Measurements from ENCODE around the gene HNRNPM. TPM values are rescaled to one million over a fixed set of nuclear protein-coding genes. Genes with fewer than 3 reads are reported as not detected.

The HNRNPM gene
- total and polyA plus RNA-seq, 11 donors, result 43.4 to 183 (median 95.3) TPM

GRCh38 chr19:8481616-8482015 lies 36.8 kb downstream of the HNRNPM start:
- intact Hi-C loops (cut with DNase I), result no loop called here
- DNase-seq (no peak), ATAC-seq (no peak)
- Histone ChIP-seq H3K27ac (no peak overlapping the region), H3K4me1 (peaks cover 0 to 64% (median 32%) of the 10 kb centered on the region in 12 donors), H3K36me3 (peaks cover 4 to 92% (median 81%) of the 10 kb centered on the region in 9 donors), H3K27me3 (no peaks in the 10 kb centered on the region), H3K9me3 (no peaks in the 10 kb centered on the region), H3K4me3 (no peak overlapping the region)
- WGBS, 4 donors, result 62 to 69% (median 64%) methylated on average over 6 of the region's 6 CpGs
- TF ChIP-seq CTCF (IDR thresholded peaks at IDR 0.05) (no peak), POLR2A (IDR thresholded peaks at IDR 0.05) (no peak)

GRCh38 chr19:8482696-8483095 lies 37.9 kb downstream of the HNRNPM start:
- intact Hi-C loops (cut with DNase I), result no loop called here
- TF ChIP-seq CTCF (IDR thresholded peaks at IDR 0.05) (no peak), POLR2A (IDR thresholded peaks at IDR 0.05) (no peak)
- H3K9me3 ChIP-seq, result no peaks in the 10 kb centered on the region
- DNase-seq (no peak), ATAC-seq (no peak)
- no peak overlapping the region for H3K27ac ChIP-seq
- 80 to 88% (median 83%) methylated on average over 11 of the region's 11 CpGs for WGBS, 4 donors
- peaks cover 0 to 72% (median 28%) of the 10 kb centered on the region in 12 donors for H3K4me1 ChIP-seq
- H3K27me3 ChIP-seq, result no peaks in the 10 kb centered on the region
- peaks cover 4 to 92% (median 81%) of the 10 kb centered on the region in 9 donors for H3K36me3 ChIP-seq
- H3K4me3 ChIP-seq, result no peak overlapping the region

GRCh38 chr19:8483165-8483564 lies 38.4 kb downstream of the HNRNPM start:
- Histone ChIP-seq H3K27ac (no peak overlapping the region), H3K36me3 (peaks cover 4 to 92% (median 81%) of the 10 kb centered on the region in 9 donors), H3K4me1 (peaks cover 0 to 72% (median 26%) of the 10 kb centered on the region in 12 donors), H3K9me3 (no peaks in the 10 kb centered on the region), H3K4me3 (no peak overlapping the region), H3K27me3 (no peaks in the 10 kb centered on the region)
- intact Hi-C loops (cut with DNase I), result no loop called here
- ATAC-seq (no peak), DNase-seq (no peak)
- TF ChIP-seq POLR2A (IDR thresholded peaks at IDR 0.05), result no peak
- TF ChIP-seq CTCF (IDR thresholded peaks at IDR 0.05), result no peak
- WGBS, 4 donors, result 86 to 92% (median 90%) methylated on average over 8 of the region's 8 CpGs

GRCh38 chr19:8484331-8484894 lies 39.6 kb downstream of the HNRNPM start:
- Histone ChIP-seq H3K27ac (peak overlapping the region in 1 of 12 donors; percentile 65), H3K9me3 (no peaks in the 10 kb centered on the region), H3K4me3 (no peak overlapping the region), H3K4me1 (peaks cover 0 to 71% (median 19%) of the 10 kb centered on the region in 12 donors), H3K27me3 (no peaks in the 10 kb centered on the region), H3K36me3 (peaks cover 4 to 93% (median 82%) of the 10 kb centered on the region in 9 donors)
- DNase-seq, result peak in 4 of 5 donors; percentile 52 to 73 (median 64)
- TF ChIP-seq POLR2A (IDR thresholded peaks at IDR 0.05), result no peak
- TF ChIP-seq CTCF (IDR thresholded peaks at IDR 0.05), result no peak
- peak; percentile 16 to 52 (median 29) for ATAC-seq
- 86 to 90% (median 89%) methylated on average over 18 of the region's 18 CpGs for WGBS, 4 donors
- intact Hi-C loops (cut with DNase I), result no loop called here
